GM12891 (cell line): ENCODE results near the gene POLR1C.
A peak's percentile ranks its signal among the peaks of the same experiment; 100 is the strongest.

ENCODE experiments used
- POLR2A ChIP-seq: IDR thresholded peaks from 2 replicates; pipeline ENCODE4 v1.6.1; 2011; ENCODE audit warnings: low read depth, low read length, control low read depth
- POLR2AphosphoS5 ChIP-seq: IDR thresholded peaks from 2 replicates; pipeline ENCODE4 v1.6.1; 2011; ENCODE audit warnings: low read depth, low read length, control low read depth
- TAF1 ChIP-seq: IDR thresholded peaks from 2 replicates; pipeline ENCODE4 v1.6.1; 2011; ENCODE audit warnings: low read depth, low read length, control low read depth

- TF ChIP-seq POLR2AphosphoS5: peak; percentile 83
- TF ChIP-seq TAF1: peak; percentile 91
- peak; percentile 85 for TF ChIP-seq POLR2A
Observed at GRCh38 chr6:43477235-43478007, 39.5 kb upstream of the POLR1C start, which contains the start of gene TJAP1.
